ENCODE measurements around the gene COL24A1.

GRCh38 chr1:85697895-85698294, 458.7 kb downstream of the COL24A1 start:
- TF ChIP-seq POLR2AphosphoS5 (IDR thresholded peaks at IDR 0.05; ENCODE audit: low read depth, low read length) (no peak), POLR2A (IDR thresholded peaks at IDR 0.05; ENCODE audit: low read depth, low read length) (no peak)
